WERI-Rb-1 (cell line): ENCODE data around the gene NFIX.

Source experiments
- DNase-seq: peaks from one replicate; pipeline ENCODE4 v3.0.0-alpha.2; 2020
- H3K27ac ChIP-seq: fragments of 250-450 bp; sonication (Bioruptor Pico); 2 replicates; pipeline ENCODE4 v1.5.1; 2020; ENCODE audit warnings: mild to moderate bottlenecking, moderate library complexity
- H3K27me3 ChIP-seq: fragments of 250-450 bp; sonication (Bioruptor Pico); 2 replicates; pipeline ENCODE4 v1.5.1; 2021; ENCODE audit warnings: mild to moderate bottlenecking, low read depth, moderate library complexity; ENCODE audit not compliant: insufficient read depth, severe bottlenecking
- H3K36me3 ChIP-seq: fragments of 250-450 bp; sonication (Bioruptor Pico); 2 replicates; pipeline ENCODE4 v1.5.1; 2020; ENCODE audit warnings: mild to moderate bottlenecking, moderate library complexity
- H3K4me3 ChIP-seq: 2 replicates; pipeline ENCODE4 v1.5.1; 2011; ENCODE audit warnings: low read depth, mild to moderate bottlenecking, control low read depth, low read length
- H3K9me3 ChIP-seq: fragments of 250-450 bp; sonication (Bioruptor Pico); 2 replicates; pipeline ENCODE4 v1.5.1; 2021; ENCODE audit warnings: mild to moderate bottlenecking, moderate library complexity; ENCODE audit not compliant: severe bottlenecking
- CTCF ChIP-seq: IDR thresholded peaks from 2 replicates; pipeline ENCODE4 v1.5.1; 2011; ENCODE audit warnings: low read depth, mild to moderate bottlenecking, control low read depth, inconsistent platforms, low read length

Gene NFIX

GRCh38 chr19:13023656-13024055 is 28.4 kb downstream of the NFIX start:
- H3K27ac ChIP-seq, result no peak overlapping the region
- no peaks in the 10 kb centered on the region for H3K27me3 ChIP-seq
- no peaks in the 10 kb centered on the region for H3K36me3 ChIP-seq
- no peak for TF ChIP-seq CTCF
- H3K4me3 ChIP-seq, result no peak overlapping the region
- no peaks in the 10 kb centered on the region for H3K9me3 ChIP-seq
- DNase-seq, result no peak

- Histone ChIP-seq H3K27ac (no peak overlapping the region), H3K9me3 (no peaks in the 10 kb centered on the region), H3K36me3 (no peaks in the 10 kb centered on the region), H3K27me3 (no peaks in the 10 kb centered on the region), H3K4me3 (no peak overlapping the region)
- no peak for TF ChIP-seq CTCF
- DNase-seq, result no peak
Measured at GRCh38 chr19:13024126-13024950, 29.1 kb downstream of the NFIX start.

GRCh38 chr19:13024951-13025697 is 29.8 kb downstream of the NFIX start:
- no peak for TF ChIP-seq CTCF
- H3K36me3 ChIP-seq, result no peaks in the 10 kb centered on the region
- no peaks in the 10 kb centered on the region for H3K9me3 ChIP-seq
- DNase-seq, result no peak
- H3K27ac ChIP-seq, result no peak overlapping the region
- H3K4me3 ChIP-seq, result no peak overlapping the region
- H3K27me3 ChIP-seq, result no peaks in the 10 kb centered on the region

GRCh38 chr19:13025819-13026456 is 30.7 kb downstream of the NFIX start:
- TF ChIP-seq CTCF, result no peak
- Histone ChIP-seq H3K36me3 (no peaks in the 10 kb centered on the region), H3K4me3 (no peak overlapping the region), H3K9me3 (no peaks in the 10 kb centered on the region), H3K27me3 (no peaks in the 10 kb centered on the region), H3K27ac (no peak overlapping the region)
- no peak for DNase-seq

- H3K9me3 ChIP-seq, result no peaks in the 10 kb centered on the region
- no peaks in the 10 kb centered on the region for H3K27me3 ChIP-seq
- no peak overlapping the region for H3K27ac ChIP-seq
- DNase-seq, result no peak
- TF ChIP-seq CTCF, result no peak
- H3K36me3 ChIP-seq, result no peaks in the 10 kb centered on the region
- H3K4me3 ChIP-seq, result no peak overlapping the region
Measured at GRCh38 chr19:13026462-13027370, 31.4 kb downstream of the NFIX start.
